ENCODE results near the gene UPK1A.
A peak's percentile ranks its signal among the peaks of the same experiment; 100 is the strongest.

The UPK1A gene

GRCh38 chr19:35718345-35719041 is 52.2 kb downstream of the UPK1A start:
- Histone ChIP-seq H3K27me3 (ENCODE audit: control insufficient read depth, insufficient read depth, low read length) (no peaks in the 10 kb centered on the region), H3K4me3 (ENCODE audit: low read depth, low read length) (peak overlapping the region; percentile 52), H3K27ac (peak overlapping the region; percentile 65), H3K36me3 (ENCODE audit: control insufficient read depth, insufficient read depth, low read length) (no peaks in the 10 kb centered on the region), H3K79me2 (peaks cover 37% of the 10 kb centered on the region), H3K9me3 (ENCODE audit: control insufficient read depth, low read length) (no peaks in the 10 kb centered on the region), H3K9ac (peak overlapping the region; percentile 46), H2AFZ (peak overlapping the region; percentile 70), H3K4me1 (peaks cover 7% of the 10 kb centered on the region), H3K4me2 (ENCODE audit: low read length) (peak overlapping the region; percentile 63)
- TF ChIP-seq CTCF (IDR thresholded peaks at IDR 0.05): no peak

- Histone ChIP-seq H3K9me3 (ENCODE audit: control insufficient read depth, low read length) (no peaks in the 10 kb centered on the region), H3K4me1 (peaks cover 7% of the 10 kb centered on the region), H2AFZ (no peak overlapping the region), H3K9ac (no peak overlapping the region), H3K4me2 (ENCODE audit: low read length) (no peak overlapping the region), H3K36me3 (ENCODE audit: control insufficient read depth, insufficient read depth, low read length) (no peaks in the 10 kb centered on the region), H3K79me2 (peaks cover 37% of the 10 kb centered on the region), H3K4me3 (ENCODE audit: low read depth, low read length) (no peak overlapping the region), H3K27ac (no peak overlapping the region), H3K27me3 (ENCODE audit: control insufficient read depth, insufficient read depth, low read length) (no peaks in the 10 kb centered on the region)
- TF ChIP-seq CTCF (IDR thresholded peaks at IDR 0.05): no peak
Observed at GRCh38 chr19:35719402-35720162, 53.3 kb downstream of the UPK1A start.

- no peaks in the 10 kb centered on the region for H3K9me3 ChIP-seq (ENCODE audit: control insufficient read depth, low read length)
- TF ChIP-seq CTCF (IDR thresholded peaks at IDR 0.05): no peak
- H3K9ac ChIP-seq: no peak overlapping the region
- no peak overlapping the region for H3K4me3 ChIP-seq (ENCODE audit: low read depth, low read length)
- H3K4me1 ChIP-seq: peaks cover 7% of the 10 kb centered on the region
- H3K27me3 ChIP-seq (ENCODE audit: control insufficient read depth, insufficient read depth, low read length): no peaks in the 10 kb centered on the region
- H3K4me2 ChIP-seq (ENCODE audit: low read length): no peak overlapping the region
- H3K79me2 ChIP-seq: peaks cover 38% of the 10 kb centered on the region
- no peak overlapping the region for H3K27ac ChIP-seq
- H3K36me3 ChIP-seq (ENCODE audit: control insufficient read depth, insufficient read depth, low read length): no peaks in the 10 kb centered on the region
- no peak overlapping the region for H2AFZ ChIP-seq
Observed at GRCh38 chr19:35720163-35720524, 53.8 kb downstream of the UPK1A start.

- Histone ChIP-seq H3K9ac (no peak overlapping the region), H3K4me3 (ENCODE audit: low read depth, low read length) (no peak overlapping the region), H3K27ac (no peak overlapping the region), H3K27me3 (ENCODE audit: control insufficient read depth, insufficient read depth, low read length) (no peaks in the 10 kb centered on the region), H3K36me3 (ENCODE audit: control insufficient read depth, insufficient read depth, low read length) (no peaks in the 10 kb centered on the region), H3K4me2 (ENCODE audit: low read length) (no peak overlapping the region), H3K9me3 (ENCODE audit: control insufficient read depth, low read length) (no peaks in the 10 kb centered on the region), H3K4me1 (peaks cover 4% of the 10 kb centered on the region), H3K79me2 (peaks cover 40% of the 10 kb centered on the region), H2AFZ (no peak overlapping the region)
- TF ChIP-seq CTCF (IDR thresholded peaks at IDR 0.05): no peak
Observed at GRCh38 chr19:35720648-35721047, 54.3 kb downstream of the UPK1A start.

All from parathyroid adenoma (tissue), 2 donors.